ENCODE measurements around the gene TMOD1.

DNA sequence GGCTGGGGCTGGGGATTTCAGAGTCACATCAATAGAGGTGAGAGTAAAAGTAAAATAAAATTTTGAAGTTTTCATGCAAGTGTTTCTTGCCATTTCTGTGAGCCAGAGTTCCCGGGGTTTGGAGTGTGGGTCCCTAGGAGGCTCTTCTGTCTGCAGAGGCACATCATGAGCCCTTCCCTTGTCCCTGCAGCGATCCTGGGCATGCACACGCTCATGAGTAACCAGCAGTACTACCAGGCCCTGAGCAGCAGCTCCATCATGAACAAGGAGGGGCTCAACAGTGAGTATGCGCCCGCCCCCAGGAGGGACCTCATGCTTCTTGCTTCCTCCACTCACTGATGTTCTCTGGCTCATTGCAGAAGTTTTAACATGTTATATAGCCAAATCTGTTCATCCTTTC lies 61.1 kb downstream of the TMOD1 start:
- TF ChIP-seq POLR2A (IDR thresholded peaks at IDR 0.05) = no peak
- TF ChIP-seq, protein P1, sequence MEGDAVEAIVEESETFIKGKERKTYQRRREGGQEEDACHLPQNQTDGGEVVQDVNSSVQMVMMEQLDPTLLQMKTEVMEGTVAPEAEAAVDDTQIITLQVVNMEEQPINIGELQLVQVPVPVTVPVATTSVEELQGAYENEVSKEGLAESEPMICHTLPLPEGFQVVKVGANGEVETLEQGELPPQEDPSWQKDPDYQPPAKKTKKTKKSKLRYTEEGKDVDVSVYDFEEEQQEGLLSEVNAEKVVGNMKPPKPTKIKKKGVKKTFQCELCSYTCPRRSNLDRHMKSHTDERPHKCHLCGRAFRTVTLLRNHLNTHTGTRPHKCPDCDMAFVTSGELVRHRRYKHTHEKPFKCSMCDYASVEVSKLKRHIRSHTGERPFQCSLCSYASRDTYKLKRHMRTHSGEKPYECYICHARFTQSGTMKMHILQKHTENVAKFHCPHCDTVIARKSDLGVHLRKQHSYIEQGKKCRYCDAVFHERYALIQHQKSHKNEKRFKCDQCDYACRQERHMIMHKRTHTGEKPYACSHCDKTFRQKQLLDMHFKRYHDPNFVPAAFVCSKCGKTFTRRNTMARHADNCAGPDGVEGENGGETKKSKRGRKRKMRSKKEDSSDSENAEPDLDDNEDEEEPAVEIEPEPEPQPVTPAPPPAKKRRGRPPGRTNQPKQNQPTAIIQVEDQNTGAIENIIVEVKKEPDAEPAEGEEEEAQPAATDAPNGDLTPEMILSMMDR (IDR thresholded peaks at IDR 0.05 in 8 of 11, conservative IDR thresholded peaks at IDR 0.05 in 3 of 11) = no peak
- no peak for TF ChIP-seq POLR2AphosphoS5 (IDR thresholded peaks at IDR 0.05)
